ENCODE measurements around the gene TMX2.
"Not testable (repeated sequence)": the region's sequence is repeated elsewhere in the genome, so short reads cannot be mapped to it uniquely, and the experiment has no call there.

TMX2 gene

GRCh38 chr11:57712256-57713150 is at the start of gene TMX2:
Gene TMX2 (plus strand): TSS chr11:57712593. CDS start chr11:57712619, 26 bp downstream.
- peak; percentile 91 for DNase-seq

- no peak for DNase-seq
These were observed 49.5 kb upstream of the TMX2 start for GRCh38 chr11:57662893-57663292.

- no peak for DNase-seq
These were observed 48.4 kb upstream of the TMX2 start for GRCh38 chr11:57663975-57664374.

GRCh38 chr11:57667117-57667735 is 45.2 kb upstream of the TMX2 start:
- DNase-seq = peak; percentile 94

GRCh38 chr11:57667736-57668433 is 44.5 kb upstream of the TMX2 start, which contains the start of gene ZDHHC5:
Gene ZDHHC5 (plus strand): TSS chr11:57668114. CDS start chr11:57673091, 4,977 bp downstream.
- DNase-seq = peak; percentile 97

- no peak for DNase-seq
These were observed 44.0 kb upstream of the TMX2 start for GRCh38 chr11:57668434-57668782.

- DNase-seq = no peak
These were observed 38.1 kb upstream of the TMX2 start for GRCh38 chr11:57674251-57674650.

- no peak for DNase-seq
These were observed 37.0 kb upstream of the TMX2 start for GRCh38 chr11:57675176-57675941.

GRCh38 chr11:57679396-57679795 is 33.0 kb upstream of the TMX2 start:
- DNase-seq = no peak

- DNase-seq = no peak
These were observed 31.9 kb upstream of the TMX2 start for GRCh38 chr11:57680552-57680874.

- DNase-seq = no peak
These were observed 31.2 kb upstream of the TMX2 start for GRCh38 chr11:57681168-57681567.

- DNase-seq = not testable (repeated sequence)
These were observed 21.9 kb upstream of the TMX2 start for GRCh38 chr11:57690474-57690873.

- no peak for DNase-seq
These were observed 13.5 kb upstream of the TMX2 start for GRCh38 chr11:57698843-57699365.

- DNase-seq = no peak
These were observed 12.6 kb upstream of the TMX2 start for GRCh38 chr11:57699813-57700212.

- DNase-seq = no peak
These were observed 12.0 kb upstream of the TMX2 start for GRCh38 chr11:57700425-57700824.

- DNase-seq = no peak
These were observed 9.1 kb upstream of the TMX2 start for GRCh38 chr11:57703341-57703740.

- no peak for DNase-seq
These were observed 7.5 kb upstream of the TMX2 start for GRCh38 chr11:57704932-57705331.

GRCh38 chr11:57705432-57705831 is 7.0 kb upstream of the TMX2 start:
- DNase-seq = not testable (repeated sequence)

- no peak for DNase-seq
These were observed 2.5 kb upstream of the TMX2 start for GRCh38 chr11:57709802-57710367.

GRCh38 chr11:57711414-57712255 is 758 bp upstream of the TMX2 start, which contains the start of gene MED19:
Gene MED19 (minus strand): TSS chr11:57712215. CDS start chr11:57712179, 36 bp downstream.
- DNase-seq = no peak

GRCh38 chr11:57713835-57714234 is 1.4 kb downstream of the TMX2 start:
- DNase-seq = no peak
